22Rv1 (cell line): ENCODE data around the gene PRKAA1.

Experiments
- H3K27ac ChIP-seq: fragments of 450-650 bp; 2 replicates; pipeline ENCODE4 v1.5.1; 2017
- CTCF ChIP-seq: fragments of 450-650 bp; IDR thresholded peaks from 2 replicates; pipeline ENCODE4 v1.5.1; 2017; ENCODE audit warnings: mild to moderate bottlenecking
- ZFX ChIP-seq: fragments of 450-650 bp; IDR thresholded peaks from 2 replicates; pipeline ENCODE4 v1.6.1; 2017; ENCODE audit warnings: antibody characterized with exemption, borderline replicate concordance

The PRKAA1 gene

GRCh38 chr5:40798012-40798800 is at the start of gene PRKAA1:
TSS of gene PRKAA1 (minus strand) at chr5:40798374. CDS start at chr5:40798189, 185 bp downstream.
- H3K27ac ChIP-seq: peak within 1 kb of the TSS; percentile 100
- TF ChIP-seq ZFX (no peak), CTCF (peak; percentile 77)

- no peak overlapping the region for H3K27ac ChIP-seq
- TF ChIP-seq ZFX (no peak), CTCF (no peak)
Observed at GRCh38 chr5:40847525-40847924, 49.4 kb upstream of the PRKAA1 start.

GRCh38 chr5:40846371-40846770 is 48.2 kb upstream of the PRKAA1 start:
- TF ChIP-seq ZFX: no peak
- TF ChIP-seq CTCF: no peak
- no peak overlapping the region for H3K27ac ChIP-seq

- no peak for TF ChIP-seq CTCF
- no peak overlapping the region for H3K27ac ChIP-seq
Observed at GRCh38 chr5:40844565-40844964, 46.4 kb upstream of the PRKAA1 start.

GRCh38 chr5:40842351-40842750 is 44.2 kb upstream of the PRKAA1 start:
- H3K27ac ChIP-seq: no peak overlapping the region
- no peak for TF ChIP-seq ZFX
- no peak for TF ChIP-seq CTCF

- H3K27ac ChIP-seq: no peak within 1 kb of the TSS
- no peak for TF ChIP-seq ZFX
- TF ChIP-seq CTCF: no peak
Observed at GRCh38 chr5:40841068-40841805, 43.1 kb upstream of the PRKAA1 start, which contains the start of gene CARD6. TSS of gene CARD6 (plus strand) at chr5:40841367. CDS start at chr5:40841383, 16 bp downstream.

GRCh38 chr5:40838086-40838485 is 39.9 kb upstream of the PRKAA1 start:
- no peak for TF ChIP-seq CTCF
- TF ChIP-seq ZFX: no peak
- H3K27ac ChIP-seq: no peak overlapping the region
